CD4-positive, alpha-beta T cell treated with Interleukin-12 subunit alpha and Interleukin-12 subunit beta, for 1 hour (primary cell): Measurements from ENCODE around the gene FTCDNL1.

Experiments used
- DNase-seq: peaks from one replicate; pipeline ENCODE4 v3.0.0-alpha.2; 2020

The FTCDNL1 gene

DNA sequence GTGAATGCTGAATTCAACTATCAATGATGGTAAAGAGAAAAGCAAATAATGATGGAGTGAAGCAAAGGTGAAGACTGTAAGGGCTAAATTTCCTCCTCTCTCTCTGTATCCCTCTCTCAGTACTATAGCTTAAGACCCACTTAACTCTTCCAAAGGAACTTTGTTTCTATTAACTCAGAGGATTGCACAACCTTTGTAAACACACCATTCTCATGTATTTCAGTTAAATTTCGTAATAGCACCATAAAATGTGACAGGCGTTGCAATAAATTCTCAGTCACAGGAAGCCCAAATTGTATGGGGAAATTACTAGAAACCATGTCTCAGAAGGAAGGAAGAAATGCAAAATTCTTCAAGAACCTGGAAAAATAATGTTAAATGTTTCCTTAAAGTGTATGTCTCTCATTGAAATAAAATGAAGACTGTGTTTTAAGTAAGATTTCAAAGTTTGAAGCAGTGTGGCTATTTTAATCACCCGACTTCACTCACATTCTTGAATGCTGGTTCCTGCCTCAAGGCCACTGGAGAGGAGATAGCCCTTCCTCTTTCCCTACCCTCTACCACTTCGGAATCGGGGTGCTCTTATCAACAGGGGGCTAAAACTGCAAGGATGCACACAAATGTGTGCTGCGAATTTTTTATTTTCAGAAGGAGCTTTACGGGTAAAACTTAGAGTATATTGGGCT, 112.1 kb downstream of the FTCDNL1 start:
- no peak for DNase-seq

DNA sequence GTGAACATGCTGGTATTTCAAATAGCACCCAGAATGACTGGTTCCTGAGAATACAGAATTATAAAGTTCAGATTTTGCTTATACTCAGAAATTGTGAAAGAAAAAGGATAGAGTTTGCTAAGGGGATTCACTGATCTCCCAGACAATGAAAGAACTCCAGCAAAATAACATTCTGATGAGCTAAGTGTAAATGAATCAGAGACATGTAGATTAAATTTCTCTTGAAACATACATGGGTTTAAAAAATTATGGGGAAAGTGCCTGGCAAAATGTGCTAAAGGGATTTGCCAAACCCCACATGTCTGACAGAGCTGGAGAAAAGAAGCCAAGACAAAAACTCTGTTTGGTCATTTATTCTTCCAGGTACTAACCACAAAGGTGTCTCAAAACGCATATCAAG, 116.3 kb downstream of the FTCDNL1 start:
- DNase-seq = no peak

DNA sequence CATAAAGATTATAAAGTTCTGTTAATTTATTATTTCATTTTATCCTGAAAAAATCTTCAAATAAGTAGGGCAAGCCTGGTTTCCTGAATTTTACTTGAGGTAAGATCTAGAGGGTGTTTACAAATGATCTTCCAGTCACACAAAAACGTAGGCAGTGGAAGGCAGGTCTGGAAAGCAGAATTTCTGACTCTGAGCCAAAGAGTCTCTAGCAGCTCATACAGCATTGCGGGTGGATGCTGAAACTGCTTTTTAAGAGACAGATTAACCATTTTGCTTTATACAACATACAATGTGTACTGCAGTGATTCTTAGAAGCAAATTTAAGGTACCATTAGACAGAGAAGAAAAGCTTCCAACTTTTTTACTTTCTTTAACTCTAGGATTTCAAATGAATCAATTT, 117.0 kb downstream of the FTCDNL1 start:
- no peak for DNase-seq

DNA sequence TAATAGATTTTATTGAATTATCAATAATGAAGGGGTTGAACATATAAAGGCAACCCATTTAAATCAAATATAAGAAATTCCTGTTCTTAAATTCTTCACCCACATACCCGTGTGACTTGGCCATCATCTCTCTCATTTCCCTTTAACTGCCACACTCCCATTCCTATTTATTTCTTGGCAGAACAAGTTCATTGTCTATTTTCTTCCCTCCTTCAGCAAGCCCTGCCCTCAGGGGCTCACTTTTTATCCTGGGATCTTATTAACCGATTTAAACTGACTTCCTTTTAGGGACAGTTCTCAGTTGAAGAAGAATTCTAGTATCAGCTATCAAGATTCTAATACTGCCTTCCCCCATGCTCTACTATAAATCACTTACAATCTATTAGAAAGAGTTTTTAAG, 123.2 kb downstream of the FTCDNL1 start:
- no peak for DNase-seq

DNA sequence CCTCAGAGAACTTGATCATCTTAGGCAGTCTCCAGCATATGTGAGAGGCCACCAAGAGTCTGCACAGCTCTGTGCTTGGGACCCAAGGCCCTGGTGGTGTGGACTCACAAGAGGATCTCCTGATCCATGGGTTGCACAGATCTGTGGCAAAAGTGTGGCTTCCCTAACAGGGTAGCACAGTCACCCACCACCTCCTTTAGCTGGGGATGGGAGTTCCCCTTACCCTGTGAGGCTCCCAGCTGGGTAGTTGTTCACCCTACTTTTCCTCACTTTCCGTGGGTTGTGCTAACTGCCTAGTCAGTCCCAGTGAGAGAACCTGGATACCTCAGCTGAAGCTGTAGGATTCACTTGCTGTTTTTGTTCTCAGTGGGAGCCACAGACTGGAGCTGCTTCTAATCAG, 123.7 kb downstream of the FTCDNL1 start:
- no peak for DNase-seq

DNA sequence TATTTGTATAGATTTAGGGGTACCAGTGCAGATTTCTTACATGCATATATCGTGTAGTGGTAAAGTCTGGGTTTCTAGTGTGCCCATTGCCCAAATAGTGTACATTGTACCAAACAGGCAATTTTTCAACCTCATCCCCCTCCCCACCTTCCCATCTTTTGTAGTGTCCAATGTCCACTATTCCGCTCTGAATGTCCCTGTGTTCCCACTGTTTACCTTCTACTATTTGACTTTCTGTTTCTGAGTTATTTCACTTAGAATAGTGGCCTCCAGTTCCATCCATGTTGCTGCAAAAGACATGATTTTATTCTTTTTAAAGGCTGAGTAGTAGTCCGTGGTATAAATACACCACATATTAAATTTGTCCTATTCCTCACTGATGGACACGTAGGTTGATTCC, 132.9 kb downstream of the FTCDNL1 start:
- DNase-seq = no peak

DNA sequence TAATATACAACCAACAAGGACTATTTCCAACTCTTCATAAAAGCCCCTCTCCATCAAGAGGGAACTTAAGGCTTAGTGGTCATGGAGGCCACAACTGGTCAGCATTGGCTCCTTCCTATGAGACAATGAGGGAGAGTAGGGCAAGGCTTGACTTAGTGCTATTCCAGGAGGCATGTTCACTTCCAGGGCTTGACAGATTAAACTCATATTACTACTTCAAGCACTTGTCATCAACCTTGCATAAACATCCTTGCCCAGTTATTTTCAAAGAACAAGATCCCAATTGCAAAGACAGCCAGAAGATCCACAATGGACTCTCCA, 133.4 kb downstream of the FTCDNL1 start:
- no peak for DNase-seq

DNA sequence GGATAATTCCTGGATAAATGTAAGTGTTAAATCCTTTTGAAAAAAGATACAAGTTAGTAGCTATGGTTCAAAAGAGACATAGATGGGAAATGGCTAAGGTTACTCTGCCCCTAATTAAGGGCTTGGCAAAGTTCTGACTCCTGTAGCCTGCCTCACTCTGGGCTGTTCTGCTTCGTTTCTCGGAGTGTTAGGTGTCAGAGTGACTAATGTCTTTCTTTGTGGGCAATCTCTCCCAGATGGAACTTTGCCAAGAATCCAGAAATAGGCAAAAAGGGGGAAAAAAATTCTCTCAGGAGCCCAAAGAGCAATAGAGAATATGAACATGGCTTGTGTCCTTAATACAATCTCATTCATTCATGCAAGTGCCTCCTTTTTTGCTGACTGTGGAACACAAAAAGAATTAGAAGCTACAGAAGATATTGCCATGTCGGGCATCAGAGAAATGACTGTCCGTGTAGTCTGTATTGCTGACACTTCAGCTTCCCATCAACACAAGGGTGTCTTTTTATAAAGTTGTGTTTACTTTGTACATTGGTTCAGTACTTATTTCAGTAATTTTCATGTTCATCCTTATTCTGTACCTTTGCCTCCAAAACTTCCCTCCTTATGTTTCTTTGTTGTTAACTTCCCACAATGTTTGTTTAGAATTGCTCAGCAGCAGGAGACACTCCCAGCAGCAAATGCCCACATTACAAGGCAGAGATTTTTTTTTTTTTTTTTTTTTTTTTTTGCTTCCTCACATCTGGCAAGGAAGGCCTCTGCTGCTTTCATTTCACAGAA, 134.0 kb downstream of the FTCDNL1 start:
- no peak for DNase-seq

DNA sequence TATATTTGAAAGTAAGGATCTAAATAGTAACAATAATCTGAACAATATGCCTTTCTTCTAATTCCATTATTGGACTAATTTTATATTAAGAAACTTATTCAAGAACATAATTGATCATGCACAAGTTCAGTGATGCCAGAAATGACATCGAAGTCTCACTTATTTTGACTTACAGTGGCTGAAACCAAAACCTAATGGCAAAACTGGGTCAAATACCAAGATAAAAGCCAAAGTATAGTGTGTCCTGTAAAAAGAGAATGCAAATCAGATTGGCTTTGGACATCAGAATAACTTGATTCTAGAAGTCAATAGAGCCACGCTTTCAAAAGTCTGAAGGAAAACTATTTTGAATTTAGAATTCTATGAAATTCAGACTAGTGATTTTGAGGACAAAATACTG, 137.2 kb downstream of the FTCDNL1 start:
- no peak for DNase-seq

DNA sequence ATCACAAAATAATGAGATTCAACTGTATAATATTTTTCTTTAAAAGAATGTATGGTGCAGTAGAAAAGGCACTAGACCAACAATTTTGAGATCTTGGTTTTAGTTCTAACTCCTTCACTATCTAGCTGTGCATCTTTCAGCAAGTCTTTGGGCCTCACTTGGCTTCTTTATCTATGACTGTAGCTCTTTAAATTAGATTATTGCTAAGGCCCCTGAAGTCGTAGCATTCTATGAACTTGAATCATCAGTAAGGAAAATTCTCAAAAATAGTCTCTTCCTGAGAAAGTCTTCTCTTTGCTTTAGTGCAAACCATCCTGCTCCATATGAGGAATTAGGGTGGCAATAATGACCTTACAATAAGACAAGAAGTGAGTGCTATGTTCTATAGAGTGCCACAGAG, 140.4 kb downstream of the FTCDNL1 start:
- DNase-seq = no peak
